ENCODE results near the gene TXN. TPM values are rescaled to one million over a fixed set of nuclear protein-coding genes. Genes with fewer than 3 reads are reported as not detected.

TXN gene
- total RNA-seq = 100 to 1,000 TPM; 498 to 600 TPM

DNA sequence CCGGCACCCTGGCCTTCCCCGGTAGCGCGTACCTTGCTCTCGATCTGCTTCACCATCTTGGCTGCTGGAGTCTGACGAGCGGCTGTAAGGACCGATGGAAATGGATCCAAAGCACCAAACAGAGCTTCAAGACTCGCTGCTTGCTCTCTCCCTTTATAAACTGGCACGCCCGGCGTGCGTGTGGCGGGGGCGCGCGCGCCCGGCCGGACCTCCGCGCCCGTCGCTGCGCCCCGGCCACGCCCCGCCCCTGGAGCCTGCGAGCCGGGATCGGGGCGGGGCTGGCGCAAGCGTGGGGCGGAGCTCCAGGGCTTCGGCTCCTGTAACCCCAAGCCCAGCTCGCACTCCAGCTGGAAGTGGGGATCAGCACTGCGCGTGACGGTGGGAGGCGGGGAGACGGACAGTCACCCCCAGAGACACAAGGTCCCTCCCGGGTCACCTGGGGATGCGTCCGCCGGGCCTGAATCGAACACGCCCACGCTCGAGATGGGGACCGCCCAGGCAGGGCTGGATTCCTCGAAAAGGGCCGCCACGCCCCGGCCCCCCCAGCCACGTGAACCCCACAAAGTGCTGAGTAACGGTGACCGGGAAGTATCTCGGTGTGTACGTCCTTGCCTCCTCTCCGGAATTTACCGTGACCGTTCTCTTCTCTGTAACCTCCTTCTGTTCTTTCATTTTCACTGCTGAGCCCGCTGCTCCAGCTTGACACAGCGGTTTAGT, at the start of gene TXN:
TXN (minus strand) TSS at position 128 of the 717 bp plus-strand sequence; CDS start at position 56, 72 bp downstream.
- intact Hi-C loops (cut with DNase I) = no loop called here
- DNase-seq = peak; percentile 93
- Histone ChIP-seq H3K4me1 (peaks cover 8% of the 10 kb centered on the region), H3K36me3 (no peaks in the 10 kb centered on the region), H3K9me3 (no peaks in the 10 kb centered on the region), H3K27ac (peak within 1 kb of the TSS; percentile 96), H3K4me3 (peak within 1 kb of the TSS; percentile 92), H3K27me3 (no peaks in the 10 kb centered on the region), H3K9ac (ENCODE audit: low read depth in 2 of 2, low read length in 2 of 2) (peak within 1 kb of the TSS; percentile 95 to 99)
- TF ChIP-seq, protein P1, sequence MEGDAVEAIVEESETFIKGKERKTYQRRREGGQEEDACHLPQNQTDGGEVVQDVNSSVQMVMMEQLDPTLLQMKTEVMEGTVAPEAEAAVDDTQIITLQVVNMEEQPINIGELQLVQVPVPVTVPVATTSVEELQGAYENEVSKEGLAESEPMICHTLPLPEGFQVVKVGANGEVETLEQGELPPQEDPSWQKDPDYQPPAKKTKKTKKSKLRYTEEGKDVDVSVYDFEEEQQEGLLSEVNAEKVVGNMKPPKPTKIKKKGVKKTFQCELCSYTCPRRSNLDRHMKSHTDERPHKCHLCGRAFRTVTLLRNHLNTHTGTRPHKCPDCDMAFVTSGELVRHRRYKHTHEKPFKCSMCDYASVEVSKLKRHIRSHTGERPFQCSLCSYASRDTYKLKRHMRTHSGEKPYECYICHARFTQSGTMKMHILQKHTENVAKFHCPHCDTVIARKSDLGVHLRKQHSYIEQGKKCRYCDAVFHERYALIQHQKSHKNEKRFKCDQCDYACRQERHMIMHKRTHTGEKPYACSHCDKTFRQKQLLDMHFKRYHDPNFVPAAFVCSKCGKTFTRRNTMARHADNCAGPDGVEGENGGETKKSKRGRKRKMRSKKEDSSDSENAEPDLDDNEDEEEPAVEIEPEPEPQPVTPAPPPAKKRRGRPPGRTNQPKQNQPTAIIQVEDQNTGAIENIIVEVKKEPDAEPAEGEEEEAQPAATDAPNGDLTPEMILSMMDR (IDR thresholded peaks at IDR 0.05) = no peak

- Histone ChIP-seq H3K4me3 (no peak overlapping the region), H3K9ac (ENCODE audit: low read depth in 2 of 2, low read length in 2 of 2) (no peak overlapping the region), H3K4me1 (no peaks in the 10 kb centered on the region), H3K36me3 (no peaks in the 10 kb centered on the region), H3K9me3 (no peaks in the 10 kb centered on the region), H3K27ac (no peak overlapping the region), H3K27me3 (no peaks in the 10 kb centered on the region)
- intact Hi-C loops (cut with DNase I) = no loop called here
- TF ChIP-seq, protein P1 (IDR thresholded peaks at IDR 0.05) = no peak
- DNase-seq = no peak
These were observed 46.8 kb upstream of the TXN start for GRCh38 chr9:110303133-110303532.

- TF ChIP-seq, protein P1 (IDR thresholded peaks at IDR 0.05) = no peak
- no peak overlapping the region for H3K27ac ChIP-seq
- no peaks in the 10 kb centered on the region for H3K36me3 ChIP-seq
- no peak for DNase-seq
- no peaks in the 10 kb centered on the region for H3K27me3 ChIP-seq
- intact Hi-C loops (cut with DNase I) = no loop called here
- H3K9me3 ChIP-seq = no peaks in the 10 kb centered on the region
- H3K4me3 ChIP-seq = no peak overlapping the region
- no peak overlapping the region for H3K9ac ChIP-seq (ENCODE audit: low read depth in 2 of 2, low read length in 2 of 2)
- H3K4me1 ChIP-seq = peaks cover 3% of the 10 kb centered on the region
These were observed 41.8 kb upstream of the TXN start for GRCh38 chr9:110298043-110298605.

DNA sequence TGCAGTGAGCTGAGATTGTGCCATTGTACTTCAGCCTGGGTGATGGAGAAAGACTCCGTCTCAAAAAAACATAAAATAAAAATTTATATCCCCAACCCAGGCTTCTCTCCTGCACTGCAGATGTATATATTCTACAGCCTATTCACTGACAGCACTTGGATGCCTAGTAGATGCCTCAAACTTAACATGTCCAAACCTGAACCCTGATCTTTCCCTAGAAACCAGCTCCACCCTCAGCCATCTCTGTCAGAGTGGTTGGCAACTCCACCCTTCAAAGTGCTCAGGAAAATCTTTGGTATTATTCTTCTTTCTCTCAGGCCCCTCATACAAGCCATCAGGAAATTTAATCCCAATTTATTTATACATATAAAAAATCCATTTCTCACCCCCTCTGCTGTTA, 36.9 kb upstream of the TXN start:
- Histone ChIP-seq H3K4me1 (peaks cover 3% of the 10 kb centered on the region), H3K9ac (ENCODE audit: low read depth in 2 of 2, low read length in 2 of 2) (no peak overlapping the region), H3K27me3 (no peaks in the 10 kb centered on the region), H3K36me3 (no peaks in the 10 kb centered on the region), H3K27ac (no peak overlapping the region), H3K4me3 (no peak overlapping the region), H3K9me3 (no peaks in the 10 kb centered on the region)
- intact Hi-C loops (cut with DNase I) = no loop called here
- TF ChIP-seq, protein P1 (IDR thresholded peaks at IDR 0.05) = no peak
- no peak for DNase-seq

DNA sequence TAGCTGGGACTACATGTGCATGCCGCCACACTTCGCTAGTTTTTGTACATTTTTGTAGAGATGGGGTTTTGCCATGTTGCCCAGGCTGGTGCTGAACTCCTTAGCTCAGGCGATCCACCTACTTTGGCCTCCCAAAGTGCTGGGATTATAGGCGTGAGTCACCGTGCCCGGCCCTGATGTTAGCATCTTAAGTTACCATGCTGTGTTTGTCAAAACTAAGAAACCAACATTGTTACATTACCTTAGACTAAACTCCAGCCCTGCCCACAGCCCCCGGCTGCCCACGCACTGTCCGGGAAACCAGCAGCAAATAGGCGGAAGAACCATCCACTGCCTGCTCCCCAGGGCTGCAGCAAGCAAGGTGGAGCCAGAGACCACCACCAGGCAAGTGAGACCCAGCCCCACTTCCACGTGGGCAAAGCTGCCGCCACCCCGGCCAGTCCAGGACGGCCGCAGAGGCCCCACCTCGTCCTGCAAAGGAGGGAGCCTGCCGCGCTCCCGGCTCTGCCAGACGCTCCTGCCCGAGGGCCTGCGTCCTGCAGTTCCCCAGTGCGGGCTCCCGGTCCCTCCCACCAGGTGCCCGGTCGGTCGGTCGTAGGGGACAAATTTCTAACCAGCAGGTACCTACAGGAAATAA, 35.7 kb upstream of the TXN start:
- H3K27me3 ChIP-seq = no peaks in the 10 kb centered on the region
- H3K4me3 ChIP-seq = no peak overlapping the region
- no peaks in the 10 kb centered on the region for H3K36me3 ChIP-seq
- H3K4me1 ChIP-seq = no peaks in the 10 kb centered on the region
- intact Hi-C loops (cut with DNase I) = no loop called here
- no peaks in the 10 kb centered on the region for H3K9me3 ChIP-seq
- H3K9ac ChIP-seq (ENCODE audit: low read depth in 2 of 2, low read length in 2 of 2) = no peak overlapping the region
- no peak for DNase-seq
- TF ChIP-seq, protein P1 (IDR thresholded peaks at IDR 0.05) = no peak
- no peak overlapping the region for H3K27ac ChIP-seq
